Hypothalamus (tissue), 51 donors: ENCODE results near the gene BCL6B.

Experiments
- DNase-seq, 51 donors: peaks; one replicate each; lab custom pipeline; 2025; lab: John Stamatoyannopoulos, UW

BCL6B gene

DNA sequence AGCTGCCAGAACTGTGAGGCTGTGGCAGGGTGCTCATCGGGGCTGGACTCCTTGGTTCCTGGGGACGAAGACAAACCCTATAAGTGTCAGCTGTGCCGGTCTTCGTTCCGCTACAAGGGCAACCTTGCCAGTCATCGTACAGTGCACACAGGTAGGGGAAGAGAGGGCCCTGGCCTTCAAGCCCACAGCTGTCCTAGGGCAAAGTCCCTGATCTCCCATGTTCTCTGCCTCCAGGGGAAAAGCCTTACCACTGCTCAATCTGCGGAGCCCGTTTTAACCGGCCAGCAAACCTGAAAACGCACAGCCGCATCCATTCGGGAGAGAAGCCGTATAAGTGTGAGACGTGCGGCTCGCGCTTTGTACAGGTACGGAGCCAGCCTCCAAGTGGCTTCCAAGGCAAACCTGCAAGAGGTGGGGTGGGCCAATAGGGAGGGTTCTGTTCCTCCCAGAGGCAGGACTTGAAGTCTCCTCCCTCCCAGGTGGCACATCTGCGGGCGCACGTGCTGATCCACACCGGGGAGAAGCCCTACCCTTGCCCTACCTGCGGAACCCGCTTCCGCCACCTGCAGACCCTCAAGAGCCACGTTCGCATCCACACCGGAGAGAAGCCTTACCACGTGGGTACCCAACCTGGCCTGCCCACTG is 3.7 kb downstream of the BCL6B start:
- no peak for DNase-seq

DNA sequence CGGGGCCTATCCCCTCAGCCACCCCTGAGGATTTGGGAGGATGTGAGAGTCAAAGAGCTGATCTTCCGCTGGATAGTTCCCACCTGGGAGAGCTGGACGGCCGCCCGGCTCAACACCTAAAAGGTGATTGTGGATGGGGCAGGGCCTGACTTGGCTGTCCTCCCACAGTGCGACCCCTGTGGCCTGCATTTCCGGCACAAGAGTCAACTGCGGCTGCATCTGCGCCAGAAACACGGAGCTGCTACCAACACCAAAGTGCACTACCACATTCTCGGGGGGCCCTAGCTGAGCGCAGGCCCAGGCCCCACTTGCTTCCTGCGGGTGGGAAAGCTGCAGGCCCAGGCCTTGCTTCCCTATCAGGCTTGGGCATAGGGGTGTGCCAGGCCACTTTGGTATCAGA is 4.5 kb downstream of the BCL6B start:
- no peak for DNase-seq

DNA sequence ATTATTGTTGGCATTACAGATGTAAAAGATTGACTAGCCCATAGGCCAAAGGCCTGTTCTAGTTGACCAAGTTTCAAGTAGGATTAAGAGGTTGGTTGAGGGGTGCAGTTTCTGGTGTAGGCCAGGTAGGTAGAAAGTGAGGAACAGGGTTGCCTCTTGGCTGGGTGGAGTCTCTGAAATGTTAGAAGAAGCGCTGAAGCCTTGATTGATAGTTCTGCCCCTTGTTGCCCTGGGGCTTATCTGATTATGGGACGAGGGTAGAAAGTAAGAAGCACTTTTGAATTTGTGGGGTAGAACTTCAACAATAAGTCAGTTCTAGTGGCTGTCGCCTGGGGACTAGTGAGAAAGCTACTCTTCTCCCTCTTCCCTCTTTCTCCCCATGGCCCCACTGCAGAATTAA is 6.2 kb downstream of the BCL6B start:
- no peak for DNase-seq

DNA sequence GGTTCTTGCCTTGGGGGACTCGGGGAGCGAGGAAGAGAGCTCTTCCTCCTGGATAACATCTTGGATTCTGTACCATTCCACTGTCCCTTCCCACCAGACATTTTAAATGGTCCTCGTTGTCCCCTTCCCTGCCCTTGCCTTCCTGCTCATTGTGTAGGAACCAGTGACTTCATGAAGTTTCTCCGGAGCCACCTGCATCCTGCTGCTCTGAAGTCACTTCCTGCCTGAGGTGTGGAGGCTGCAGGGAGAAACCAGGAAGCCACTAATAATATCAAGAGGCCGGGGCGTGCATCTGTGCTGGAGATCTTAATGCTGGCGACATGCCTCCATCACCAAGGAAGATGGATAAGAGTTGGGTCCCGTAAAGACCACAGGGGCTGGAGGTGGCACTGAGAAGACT is 6.8 kb downstream of the BCL6B start:
- DNase-seq: no peak

DNA sequence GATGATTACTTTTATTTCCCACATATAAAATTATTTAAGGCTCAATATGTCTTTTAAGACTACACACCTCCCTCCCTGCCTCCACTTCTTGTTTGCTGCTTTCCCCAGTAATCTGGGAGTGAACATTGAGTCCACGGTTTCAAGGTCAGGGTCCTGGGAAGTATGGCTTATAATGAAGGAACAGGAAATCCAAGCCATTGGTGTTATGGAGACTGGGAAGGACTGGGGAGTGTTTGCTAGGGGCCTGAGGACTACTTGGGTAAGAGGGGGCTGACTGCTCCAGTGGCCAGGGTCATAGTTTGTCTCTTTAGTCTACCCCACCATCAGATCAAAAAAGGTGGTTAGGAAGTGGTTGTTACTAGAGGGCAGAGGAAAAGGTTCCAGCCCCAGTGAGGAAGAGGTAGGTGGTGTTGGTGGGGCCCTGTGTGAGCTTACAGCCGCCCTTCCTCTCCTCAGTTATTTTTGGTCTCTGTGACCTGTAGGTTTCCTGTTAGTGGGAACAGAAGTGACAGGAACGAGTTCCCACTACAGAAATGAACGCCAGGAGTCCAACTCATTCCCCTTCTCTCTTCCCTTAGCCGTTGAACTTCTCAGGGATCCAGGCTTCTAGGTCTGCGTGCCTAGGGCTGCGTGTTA is 12.2 kb downstream of the BCL6B start:
- no peak for DNase-seq

DNA sequence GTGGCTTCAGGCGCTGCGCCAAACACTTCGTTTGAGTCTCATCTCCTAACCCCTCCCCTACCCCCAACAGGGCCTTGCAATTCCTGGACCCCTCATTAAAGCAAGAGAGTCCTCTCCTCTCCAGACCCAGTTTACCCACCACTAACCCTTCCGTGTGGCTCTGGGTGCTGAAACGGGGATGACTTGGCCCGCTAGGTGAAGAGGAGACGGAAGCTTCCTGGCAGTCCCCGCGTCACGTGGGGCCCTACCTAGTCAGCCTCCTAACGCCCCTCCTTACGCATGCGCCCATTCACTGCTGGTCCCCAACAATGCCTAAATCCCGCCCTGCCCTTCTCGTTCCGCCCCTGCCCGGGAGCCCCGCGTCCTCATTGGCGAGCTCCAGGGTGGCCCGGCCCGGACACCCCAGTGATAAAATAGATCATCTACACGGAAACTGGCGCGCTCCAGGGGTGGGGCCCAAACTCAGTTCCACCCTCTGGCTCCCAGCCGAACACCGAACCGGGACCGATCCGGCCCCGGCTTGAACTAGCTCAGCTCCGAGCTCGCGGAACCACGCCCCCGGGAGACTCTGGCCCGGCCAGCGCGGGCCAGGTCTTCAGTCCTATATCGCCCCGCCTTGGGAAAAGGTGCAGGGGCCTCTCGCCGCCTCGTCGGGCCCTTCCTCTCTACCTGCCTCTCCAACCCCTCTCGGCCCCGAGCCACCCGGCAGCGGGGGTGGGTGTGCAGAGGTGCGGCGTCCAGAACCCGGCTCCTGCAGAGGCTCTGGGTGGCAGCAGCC is 12.9 kb downstream of the BCL6B start, which contains the start of gene SLC16A13:
Gene SLC16A13 (plus strand): TSS at position 425 of the 778 bp plus-strand sequence. CDS start 368 bp downstream, outside the sequence.
- peak in 50 of 51 donors; percentile 33 to 97 (median 88) for DNase-seq

DNA sequence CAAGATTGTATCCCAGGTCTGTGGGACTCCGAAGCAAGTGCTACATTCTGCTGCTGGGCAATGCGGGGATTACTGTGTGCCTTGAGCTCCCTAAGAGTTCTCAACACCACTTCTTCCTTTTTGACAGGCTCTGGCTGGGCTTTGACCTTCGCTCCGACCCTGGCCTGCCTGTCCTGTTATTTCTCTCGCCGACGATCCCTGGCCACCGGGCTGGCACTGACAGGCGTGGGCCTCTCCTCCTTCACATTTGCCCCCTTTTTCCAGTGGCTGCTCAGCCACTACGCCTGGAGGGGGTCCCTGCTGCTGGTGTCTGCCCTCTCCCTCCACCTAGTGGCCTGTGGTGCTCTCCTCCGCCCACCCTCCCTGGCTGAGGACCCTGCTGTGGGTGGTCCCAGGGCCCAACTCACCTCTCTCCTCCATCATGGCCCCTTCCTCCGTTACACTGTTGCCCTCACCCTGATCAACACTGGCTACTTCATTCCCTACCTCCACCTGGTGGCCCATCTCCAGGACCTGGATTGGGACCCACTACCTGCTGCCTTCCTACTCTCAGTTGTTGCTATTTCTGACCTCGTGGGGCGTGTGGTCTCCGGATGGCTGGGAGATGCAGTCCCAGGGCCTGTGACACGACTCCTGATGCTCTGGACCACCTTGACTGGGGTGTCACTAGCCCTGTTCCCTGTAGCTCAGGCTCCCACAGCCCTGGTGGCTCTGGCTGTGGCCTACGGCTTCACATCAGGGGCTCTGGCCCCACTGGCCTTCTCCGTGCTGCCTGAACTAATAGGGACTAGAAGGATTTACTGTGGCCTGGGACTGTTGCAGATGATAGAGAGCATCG is 15.4 kb downstream of the BCL6B start:
- no peak for DNase-seq

DNA sequence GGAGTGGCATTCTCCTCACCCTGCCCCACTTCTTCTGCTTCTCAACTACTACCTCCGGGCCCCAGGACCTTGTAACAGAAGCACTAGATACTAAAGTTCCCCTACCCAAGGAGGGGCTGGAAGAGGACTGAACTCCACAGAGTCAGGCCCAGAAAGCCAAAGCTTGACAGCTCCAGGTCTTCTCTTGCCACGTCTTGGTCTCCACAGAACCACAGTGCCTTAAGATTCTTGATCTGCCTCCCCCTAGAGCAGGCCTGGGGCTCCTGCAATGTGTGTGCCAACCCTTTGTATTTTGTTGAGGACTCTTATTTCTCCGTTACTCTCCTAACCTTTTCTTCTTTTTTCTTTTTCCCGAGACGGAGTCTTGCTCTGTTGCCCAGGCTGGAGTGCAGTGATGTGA is 17.0 kb downstream of the BCL6B start:
- no peak for DNase-seq

DNA sequence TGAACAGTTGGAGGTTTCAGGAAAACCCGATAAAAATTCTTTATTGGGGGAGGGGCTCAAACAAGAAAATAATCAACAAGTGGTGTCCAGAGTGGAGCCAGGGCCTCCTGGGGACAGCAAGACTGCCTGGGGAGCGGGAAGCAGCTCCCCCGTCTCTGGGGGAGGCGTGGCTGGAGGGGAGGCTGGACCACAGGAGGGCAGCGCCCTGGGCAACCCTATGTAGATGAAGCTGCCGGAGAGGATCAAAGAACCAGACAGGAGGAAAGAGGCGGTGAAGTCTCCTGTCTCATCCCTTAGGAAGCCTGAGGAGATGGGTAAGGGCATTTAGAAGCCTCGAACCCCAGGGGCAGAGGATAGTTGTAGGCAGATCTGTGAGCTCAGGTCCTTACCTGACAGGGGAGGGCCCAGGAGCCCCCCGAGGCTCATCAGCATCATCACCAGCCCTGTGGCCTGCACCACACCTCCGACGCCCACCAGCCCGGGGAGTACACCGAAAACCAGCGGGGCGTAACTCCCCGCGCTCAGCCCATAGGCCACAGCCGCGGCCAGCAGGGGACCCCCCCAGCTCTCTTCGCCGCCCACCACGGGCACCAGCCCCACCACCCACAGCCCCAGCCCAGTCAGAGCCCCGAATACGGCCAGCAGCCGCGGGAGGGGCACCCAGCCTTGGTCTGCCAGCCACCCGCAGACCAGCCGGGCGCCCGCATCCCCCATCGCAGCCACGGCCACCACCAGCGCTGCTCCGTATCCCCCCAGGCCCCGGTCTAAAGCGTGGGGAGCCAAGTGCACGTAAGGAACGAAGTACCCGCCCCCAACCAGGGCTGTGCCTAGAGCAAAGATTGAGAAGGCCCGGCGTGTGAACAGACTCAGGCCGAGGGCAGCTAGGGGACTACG is 19.0 kb downstream of the BCL6B start:
- DNase-seq: peak in 2 of 51 donors; percentile 5 to 21

DNA sequence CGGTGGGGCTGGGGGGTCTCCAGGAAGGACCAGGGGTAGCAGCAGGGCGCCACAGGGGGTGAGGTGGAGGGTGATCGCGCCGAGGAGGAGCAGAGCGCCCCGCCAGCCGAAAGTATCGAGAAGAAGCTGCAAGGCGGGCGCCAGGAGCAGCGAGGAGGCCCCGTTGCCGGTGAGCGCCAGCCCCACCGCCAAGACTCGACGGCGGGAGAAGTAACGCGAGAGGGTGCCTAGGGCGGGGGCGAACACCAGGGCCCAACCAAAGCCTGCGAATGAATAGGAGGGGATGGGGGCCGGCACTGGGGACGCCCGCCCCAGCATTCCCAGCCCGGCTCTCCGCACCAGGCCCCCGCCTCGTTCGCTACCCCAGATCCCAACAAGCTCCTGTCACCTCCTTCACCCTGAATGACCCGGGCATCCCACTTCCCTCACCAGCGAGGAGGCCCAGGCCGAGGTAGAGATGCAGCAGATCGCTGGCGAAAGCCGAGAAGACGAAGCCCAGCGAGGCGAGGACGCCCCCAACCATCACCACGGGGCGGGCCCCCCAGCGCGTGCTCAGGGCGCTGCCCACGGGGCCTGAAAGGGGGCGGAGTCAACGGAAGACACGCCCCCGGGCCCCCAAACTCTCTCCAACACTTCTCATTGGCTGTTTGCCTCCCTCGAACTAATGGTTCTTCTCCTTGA is 19.8 kb downstream of the BCL6B start:
- peak in 2 of 51 donors; percentile 15 to 18 for DNase-seq

DNA sequence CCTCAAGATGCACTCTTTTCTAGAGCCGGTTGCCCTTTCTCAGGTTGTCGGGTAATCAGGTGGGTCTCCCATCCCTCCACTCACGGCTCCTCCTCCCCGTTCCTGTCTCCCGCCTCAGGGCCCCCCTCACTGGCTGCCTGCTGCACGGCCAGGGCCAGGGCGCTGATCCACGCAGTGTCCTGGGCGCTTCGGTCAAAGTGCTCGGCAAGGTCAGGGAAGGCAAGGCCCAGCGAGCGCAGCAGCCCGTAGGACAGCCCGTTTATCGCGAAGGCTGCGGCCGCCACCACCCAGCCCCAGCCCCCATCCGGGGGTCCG is 20.3 kb downstream of the BCL6B start:
- DNase-seq: peak in 2 of 51 donors; percentile 11 to 28

DNA sequence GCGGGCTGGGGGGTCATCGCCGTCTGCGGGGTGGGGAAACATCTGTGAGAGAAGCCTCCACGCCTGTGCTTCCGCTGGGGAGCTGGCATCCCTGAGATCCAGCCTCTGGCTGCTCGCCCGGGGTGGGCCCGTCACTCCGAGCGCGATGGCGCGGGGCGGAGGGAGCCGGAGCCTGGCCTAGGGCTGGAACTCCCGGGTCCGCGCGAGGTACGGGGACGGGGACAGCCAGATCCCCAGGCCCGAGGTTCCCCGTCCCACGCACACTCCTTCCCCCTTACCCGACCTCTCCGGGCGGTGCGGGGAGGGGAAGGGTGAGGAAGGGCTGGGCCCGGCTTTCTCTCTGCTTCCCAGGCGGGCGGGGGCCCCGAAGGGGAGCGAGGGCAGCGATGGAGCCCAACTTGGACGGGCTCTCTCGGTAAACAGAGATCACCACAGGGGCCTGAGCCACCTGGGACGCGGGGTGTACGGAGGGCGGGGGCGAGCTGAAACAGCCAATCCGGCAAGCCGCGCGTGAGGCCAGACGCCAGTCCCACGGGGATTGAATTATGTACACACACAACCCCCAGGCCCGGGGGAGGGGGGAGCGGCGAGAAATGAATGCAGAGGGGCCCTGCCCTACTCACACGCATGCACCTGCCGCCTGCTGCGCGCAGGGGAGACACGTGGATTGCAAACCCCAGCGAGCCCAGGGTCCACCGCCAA is 20.8 kb downstream of the BCL6B start, which contains the start of gene SLC16A11:
Gene SLC16A11 (minus strand): TSS at position 596 of the 702 bp plus-strand sequence. CDS start 579 bp downstream, at position 17.
- DNase-seq: peak in 8 of 51 donors; percentile 17 to 47 (median 32)

DNA sequence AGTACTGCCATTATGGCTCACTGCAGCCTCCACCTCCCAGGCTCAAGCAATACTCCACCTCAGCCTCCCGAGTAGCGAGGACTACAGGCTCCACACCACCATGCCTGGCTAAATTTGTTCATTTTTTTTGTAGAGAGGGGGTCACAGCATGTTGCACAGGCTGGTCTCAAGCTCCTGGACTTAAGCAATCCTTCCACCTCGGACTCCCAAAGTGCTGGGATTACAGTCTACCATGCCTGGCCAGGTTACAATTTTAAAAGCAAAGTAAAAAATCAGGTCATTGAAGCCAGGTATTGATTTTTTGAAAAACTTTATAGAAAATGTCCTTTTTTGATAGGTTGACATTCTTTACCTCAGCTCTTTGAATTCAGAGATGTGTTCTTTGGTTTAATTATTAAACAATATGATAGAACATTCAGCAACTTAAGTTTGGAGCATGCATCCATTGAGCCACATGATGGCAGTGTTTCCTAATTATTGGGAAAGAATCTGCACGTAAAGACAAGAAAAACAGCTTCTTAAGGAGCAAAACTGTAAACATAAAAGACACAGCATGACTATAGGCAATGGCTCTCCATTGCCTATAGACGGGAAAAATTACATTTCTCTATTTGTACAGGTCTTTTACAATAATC is 22.8 kb downstream of the BCL6B start:
- DNase-seq: peak in 6 of 51 donors; percentile 6 to 78 (median 12)

DNA sequence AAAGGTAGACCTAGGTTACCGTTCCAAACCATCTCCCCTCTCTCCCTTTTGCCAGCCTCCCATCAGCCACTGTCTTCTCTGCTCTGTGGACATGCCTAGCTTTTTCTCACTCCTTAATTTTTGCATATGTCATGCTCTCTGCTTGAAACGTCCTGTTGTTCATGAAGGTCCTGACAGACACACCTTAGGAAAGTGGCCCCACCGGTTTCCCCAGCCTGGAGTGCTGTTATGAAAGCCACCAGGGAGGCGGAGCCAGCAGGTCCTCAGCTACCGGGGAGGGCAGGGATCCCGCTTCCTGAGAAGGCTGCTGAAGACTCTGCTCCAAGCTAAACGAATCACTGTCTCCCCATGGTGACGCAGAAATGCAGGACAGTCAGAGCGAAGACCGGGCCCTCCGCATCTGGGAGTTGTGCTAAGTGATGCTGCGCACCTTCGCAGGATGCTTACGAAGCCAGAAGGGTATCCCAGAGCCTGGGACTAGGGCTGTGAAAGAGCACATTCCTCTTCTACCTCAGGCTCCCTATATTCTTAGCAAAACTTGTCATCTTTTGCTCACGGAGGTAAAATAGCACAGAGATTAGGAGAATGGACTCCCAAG is 23.4 kb downstream of the BCL6B start:
- peak in 10 of 51 donors; percentile 10 to 54 (median 24) for DNase-seq

DNA sequence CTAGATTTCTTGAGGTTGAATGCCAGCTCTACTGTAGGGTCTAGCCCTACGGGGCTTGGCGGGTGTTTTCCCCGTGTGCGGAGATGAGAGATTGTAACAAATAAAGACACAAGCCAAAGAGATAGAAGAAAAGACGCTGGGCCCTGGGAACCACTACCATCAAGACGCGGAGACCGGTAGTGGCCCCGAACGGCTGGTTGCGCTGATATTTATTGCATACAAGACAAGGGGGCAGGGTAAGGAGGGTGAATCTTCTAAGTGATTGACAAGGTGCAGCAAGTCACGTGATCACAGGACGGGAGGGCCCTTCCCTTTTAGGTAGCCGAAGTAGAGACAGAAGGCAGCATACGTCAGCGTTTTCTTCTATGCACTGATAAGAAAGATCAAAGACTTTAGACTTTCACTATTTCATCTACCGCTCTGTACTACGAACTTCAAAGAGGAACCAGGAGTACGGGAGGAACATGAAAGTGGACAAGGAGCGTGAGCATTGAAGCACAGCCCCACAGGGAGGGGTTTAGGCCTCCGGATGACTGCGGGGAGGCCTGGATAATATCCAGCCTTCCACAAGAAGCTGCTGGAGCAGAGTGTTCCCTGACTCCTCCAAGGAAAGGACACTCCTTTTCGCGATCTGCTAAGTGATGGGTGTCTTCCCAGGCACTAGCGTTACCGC is 24.0 kb downstream of the BCL6B start:
- peak in 4 of 51 donors; percentile 6 to 18 (median 12) for DNase-seq

DNA sequence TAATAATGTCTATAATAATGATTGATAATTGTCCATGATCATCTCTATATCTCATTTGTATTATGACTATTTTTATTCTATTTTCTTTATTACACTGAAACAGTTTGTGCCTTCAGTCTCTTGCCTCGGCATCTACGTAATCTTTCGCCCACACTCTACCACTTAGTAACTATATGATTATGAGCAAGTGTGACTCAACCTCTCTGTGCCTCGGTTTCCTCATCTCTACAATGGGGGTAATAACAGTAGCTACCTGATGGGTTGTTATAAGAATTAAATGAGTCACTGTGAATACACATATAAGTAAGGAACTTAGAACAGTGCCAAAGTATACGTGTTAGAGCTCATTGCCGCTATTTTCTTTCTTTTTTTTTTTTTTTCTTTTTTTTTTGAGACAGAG is 24.7 kb downstream of the BCL6B start:
- no peak for DNase-seq

DNA sequence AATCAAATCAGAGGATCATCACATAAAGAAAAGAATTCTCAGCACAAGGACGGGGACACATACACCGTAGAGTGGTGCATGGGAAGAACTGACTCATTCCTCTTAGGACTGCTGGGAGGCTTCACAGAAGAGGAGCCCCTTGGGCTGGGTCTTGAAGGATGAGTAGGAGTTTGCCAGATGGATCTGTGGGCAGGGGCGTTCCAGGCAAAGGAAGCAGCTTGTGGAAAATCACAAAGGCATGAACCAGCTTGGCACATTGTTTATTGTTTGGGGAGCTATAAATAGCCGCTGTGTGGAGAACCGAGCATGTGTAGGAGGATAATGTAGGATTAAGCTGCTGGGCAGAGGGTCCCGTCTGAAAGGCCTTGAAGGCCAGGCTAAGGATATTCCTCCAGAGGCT is 26.1 kb downstream of the BCL6B start:
- DNase-seq: no peak
